GM12874 (cell line): Measurements from ENCODE around the gene ME3.

Source experiments
- CTCF ChIP-seq: IDR thresholded peaks from 2 replicates; pipeline ENCODE4 v1.5.1; 2011; ENCODE audit warnings: low read depth, mild to moderate bottlenecking, control low read depth, low read length, moderate library complexity; ENCODE audit not compliant: insufficient read depth

Gene ME3

GRCh38 chr11:86671531-86672006 lies 847 bp downstream of the ME3 start:
- TF ChIP-seq CTCF = no peak

- TF ChIP-seq CTCF = no peak
These were observed 1.5 kb downstream of the ME3 start for GRCh38 chr11:86670911-86671310.

GRCh38 chr11:86670181-86670580 lies 2.2 kb downstream of the ME3 start:
- no peak for TF ChIP-seq CTCF

GRCh38 chr11:86669424-86669823 lies 3.0 kb downstream of the ME3 start:
- TF ChIP-seq CTCF = no peak

- TF ChIP-seq CTCF = no peak
These were observed 3.5 kb downstream of the ME3 start for GRCh38 chr11:86668929-86669328.

- no peak for TF ChIP-seq CTCF
These were observed 6.2 kb downstream of the ME3 start for GRCh38 chr11:86666193-86666592.

- TF ChIP-seq CTCF = no peak
These were observed 7.5 kb downstream of the ME3 start for GRCh38 chr11:86664930-86665329.

- TF ChIP-seq CTCF = no peak
These were observed 8.7 kb downstream of the ME3 start for GRCh38 chr11:86663761-86664160.
